ENCODE data around the gene OR8D1.

Gene OR8D1

DNA sequence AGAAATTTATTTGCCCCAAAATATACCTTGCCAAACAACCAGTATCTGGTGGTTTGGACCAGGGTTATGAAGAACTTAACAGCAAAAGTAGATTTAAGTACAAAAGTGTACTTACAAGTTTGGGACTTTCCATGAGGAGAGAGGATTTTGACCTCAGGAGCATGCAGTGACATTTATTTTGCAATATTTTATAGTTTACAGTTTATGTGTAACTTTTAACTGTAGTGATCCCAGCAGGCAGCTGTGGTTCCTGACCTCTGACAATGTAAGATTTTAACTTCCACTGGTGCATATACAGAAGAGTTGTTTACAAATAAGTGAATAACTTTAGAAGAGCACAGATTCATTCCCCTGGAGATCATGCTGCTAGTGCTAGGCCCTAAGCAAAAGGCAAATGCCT, 6.7 kb downstream of the OR8D1 start:
- no peaks in the 10 kb centered on the region for H4K20me1 ChIP-seq (ENCODE audit: insufficient read depth, low read length)
- no peak for TF ChIP-seq EZH2phosphoT487 (IDR thresholded peaks at IDR 0.05; ENCODE audit: low read depth)
- TF ChIP-seq, protein P1, sequence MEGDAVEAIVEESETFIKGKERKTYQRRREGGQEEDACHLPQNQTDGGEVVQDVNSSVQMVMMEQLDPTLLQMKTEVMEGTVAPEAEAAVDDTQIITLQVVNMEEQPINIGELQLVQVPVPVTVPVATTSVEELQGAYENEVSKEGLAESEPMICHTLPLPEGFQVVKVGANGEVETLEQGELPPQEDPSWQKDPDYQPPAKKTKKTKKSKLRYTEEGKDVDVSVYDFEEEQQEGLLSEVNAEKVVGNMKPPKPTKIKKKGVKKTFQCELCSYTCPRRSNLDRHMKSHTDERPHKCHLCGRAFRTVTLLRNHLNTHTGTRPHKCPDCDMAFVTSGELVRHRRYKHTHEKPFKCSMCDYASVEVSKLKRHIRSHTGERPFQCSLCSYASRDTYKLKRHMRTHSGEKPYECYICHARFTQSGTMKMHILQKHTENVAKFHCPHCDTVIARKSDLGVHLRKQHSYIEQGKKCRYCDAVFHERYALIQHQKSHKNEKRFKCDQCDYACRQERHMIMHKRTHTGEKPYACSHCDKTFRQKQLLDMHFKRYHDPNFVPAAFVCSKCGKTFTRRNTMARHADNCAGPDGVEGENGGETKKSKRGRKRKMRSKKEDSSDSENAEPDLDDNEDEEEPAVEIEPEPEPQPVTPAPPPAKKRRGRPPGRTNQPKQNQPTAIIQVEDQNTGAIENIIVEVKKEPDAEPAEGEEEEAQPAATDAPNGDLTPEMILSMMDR (IDR thresholded peaks at IDR 0.05; ENCODE audit: low read depth, low read length): no peak
- H3K4me3 ChIP-seq (ENCODE audit: low read length): no peak overlapping the region
- no peak overlapping the region for H2AFZ ChIP-seq (ENCODE audit: low read depth, low read length)
- H3K27ac ChIP-seq (ENCODE audit: low read length): no peak overlapping the region
- H3K36me3 ChIP-seq (replicated peaks; ENCODE audit: low read depth, low read length): no peaks in the 10 kb centered on the region
- no peaks in the 10 kb centered on the region for H3K27me3 ChIP-seq (ENCODE audit: low read depth, low read length)
- H3K9ac ChIP-seq (ENCODE audit: low read length): no peak overlapping the region
- no peaks in the 10 kb centered on the region for H3K79me2 ChIP-seq (ENCODE audit: low read length)
- no peak overlapping the region for H3K4me2 ChIP-seq (ENCODE audit: low read length)
- H3K4me1 ChIP-seq (ENCODE audit: low read length): no peaks in the 10 kb centered on the region
- no peaks in the 10 kb centered on the region for H3K9me3 ChIP-seq (ENCODE audit: insufficient read depth, low read length)

DNA sequence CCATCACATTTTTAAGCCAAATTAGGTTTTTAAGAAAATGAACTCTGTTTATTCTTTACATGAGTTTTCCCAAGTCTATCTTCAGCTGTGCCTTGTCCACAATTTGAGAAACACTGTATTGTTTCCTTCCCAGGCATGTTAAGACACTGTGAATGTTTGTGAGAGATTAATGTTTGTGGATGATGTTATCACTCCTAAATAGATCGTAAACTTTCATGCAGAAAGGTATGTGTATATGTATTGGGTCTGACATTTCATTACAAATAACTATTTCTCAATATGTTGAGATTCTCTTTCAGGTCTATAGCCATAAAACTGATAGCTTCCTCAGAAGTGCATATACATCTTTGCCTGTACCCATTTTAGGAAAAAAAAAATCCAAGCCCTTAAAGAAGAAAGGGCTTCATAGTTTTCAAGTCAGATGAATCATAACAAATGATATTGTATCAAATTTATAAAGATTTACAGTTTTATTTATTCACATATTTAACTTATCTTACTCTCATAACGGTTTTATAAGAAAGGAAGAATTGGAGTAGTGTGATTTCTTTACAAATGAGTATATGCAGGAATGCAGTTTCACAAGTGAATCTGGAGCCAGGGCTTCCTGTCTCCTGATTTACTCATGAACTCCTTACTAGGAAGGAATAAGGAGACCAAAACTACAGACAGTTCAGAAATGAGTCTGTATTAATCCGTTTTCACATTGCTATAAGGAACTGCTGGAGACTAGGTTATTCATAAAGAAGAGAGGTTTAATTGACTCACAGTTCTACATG, 11.2 kb downstream of the OR8D1 start:
- no peak for TF ChIP-seq EZH2phosphoT487 (IDR thresholded peaks at IDR 0.05; ENCODE audit: low read depth)
- TF ChIP-seq, protein P1 (IDR thresholded peaks at IDR 0.05; ENCODE audit: low read depth, low read length): no peak
- no peak overlapping the region for H3K4me2 ChIP-seq (ENCODE audit: low read length)
- no peaks in the 10 kb centered on the region for H4K20me1 ChIP-seq (ENCODE audit: insufficient read depth, low read length)
- H3K27me3 ChIP-seq (ENCODE audit: low read depth, low read length): no peaks in the 10 kb centered on the region
- H3K79me2 ChIP-seq (ENCODE audit: low read length): no peaks in the 10 kb centered on the region
- no peak overlapping the region for H3K9ac ChIP-seq (ENCODE audit: low read length)
- no peak overlapping the region for H2AFZ ChIP-seq (ENCODE audit: low read depth, low read length)
- H3K4me1 ChIP-seq (ENCODE audit: low read length): no peaks in the 10 kb centered on the region
- no peaks in the 10 kb centered on the region for H3K36me3 ChIP-seq (replicated peaks; ENCODE audit: low read depth, low read length)
- no peak overlapping the region for H3K27ac ChIP-seq (ENCODE audit: low read length)
- no peak overlapping the region for H3K4me3 ChIP-seq (ENCODE audit: low read length)
- no peaks in the 10 kb centered on the region for H3K9me3 ChIP-seq (ENCODE audit: insufficient read depth, low read length)

DNA sequence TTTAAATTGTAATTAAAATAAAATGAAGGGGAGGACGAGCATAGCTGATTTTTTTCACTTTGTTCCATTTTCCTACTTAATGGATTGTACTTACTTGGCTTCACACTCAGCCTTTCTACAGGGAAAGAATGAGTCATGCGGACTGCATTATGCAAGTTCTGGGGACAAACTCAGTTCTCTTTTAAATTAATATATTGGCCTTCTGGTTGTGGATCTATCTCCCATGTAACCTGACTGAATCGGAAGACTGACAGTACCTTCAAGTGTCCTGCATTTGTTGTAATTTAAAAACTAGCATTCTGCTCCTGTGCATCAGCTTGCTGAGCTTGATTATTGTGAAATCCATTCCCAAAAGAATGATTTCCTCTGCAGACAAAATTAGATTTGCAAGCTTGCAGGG, 12.2 kb downstream of the OR8D1 start:
- no peaks in the 10 kb centered on the region for H3K9me3 ChIP-seq (ENCODE audit: insufficient read depth, low read length)
- no peak overlapping the region for H3K4me3 ChIP-seq (ENCODE audit: low read length)
- H2AFZ ChIP-seq (ENCODE audit: low read depth, low read length): no peak overlapping the region
- no peak overlapping the region for H3K27ac ChIP-seq (ENCODE audit: low read length)
- no peaks in the 10 kb centered on the region for H4K20me1 ChIP-seq (ENCODE audit: insufficient read depth, low read length)
- H3K4me2 ChIP-seq (ENCODE audit: low read length): no peak overlapping the region
- H3K4me1 ChIP-seq (ENCODE audit: low read length): no peaks in the 10 kb centered on the region
- TF ChIP-seq, protein P1 (IDR thresholded peaks at IDR 0.05; ENCODE audit: low read depth, low read length): no peak
- TF ChIP-seq EZH2phosphoT487 (IDR thresholded peaks at IDR 0.05; ENCODE audit: low read depth): no peak
- H3K9ac ChIP-seq (ENCODE audit: low read length): no peak overlapping the region
- H3K27me3 ChIP-seq (ENCODE audit: low read depth, low read length): no peaks in the 10 kb centered on the region
- H3K79me2 ChIP-seq (ENCODE audit: low read length): no peaks in the 10 kb centered on the region
- H3K36me3 ChIP-seq (replicated peaks; ENCODE audit: low read depth, low read length): no peaks in the 10 kb centered on the region

- H3K4me1 ChIP-seq (ENCODE audit: low read length): no peaks in the 10 kb centered on the region
- no peak overlapping the region for H3K27ac ChIP-seq (ENCODE audit: low read length)
- no peak overlapping the region for H3K4me3 ChIP-seq (ENCODE audit: low read length)
- no peak overlapping the region for H2AFZ ChIP-seq (ENCODE audit: low read depth, low read length)
- H3K79me2 ChIP-seq (ENCODE audit: low read length): no peaks in the 10 kb centered on the region
- no peaks in the 10 kb centered on the region for H3K9me3 ChIP-seq (ENCODE audit: insufficient read depth, low read length)
- no peak overlapping the region for H3K4me2 ChIP-seq (ENCODE audit: low read length)
- H3K9ac ChIP-seq (ENCODE audit: low read length): no peak overlapping the region
- H3K27me3 ChIP-seq (ENCODE audit: low read depth, low read length): no peaks in the 10 kb centered on the region
- H3K36me3 ChIP-seq (replicated peaks; ENCODE audit: low read depth, low read length): no peaks in the 10 kb centered on the region
- H4K20me1 ChIP-seq (ENCODE audit: insufficient read depth, low read length): no peaks in the 10 kb centered on the region
- TF ChIP-seq, protein P1 (IDR thresholded peaks at IDR 0.05; ENCODE audit: low read depth, low read length): no peak
- TF ChIP-seq EZH2phosphoT487 (IDR thresholded peaks at IDR 0.05; ENCODE audit: low read depth): no peak
These were observed 15.8 kb downstream of the OR8D1 start for GRCh38 chr11:124297921-124298320.
